ENCODE measurements around the gene ANGPTL3. TPM values are rescaled to one million over a fixed set of nuclear protein-coding genes. Genes with fewer than 3 reads are reported as not detected.
"Not testable (repeated sequence)": the region's sequence is repeated elsewhere in the genome, so short reads cannot be mapped to it uniquely, and the experiment has no call there.

ANGPTL3 gene
- total RNA-seq, 1 donor from 2014 or later, result not detected

GRCh38 chr1:62601457-62601856 lies 4.1 kb downstream of the ANGPTL3 start:
- DNase-seq (ENCODE audit: low read depth), result no peak
- H3K4me3 ChIP-seq (ENCODE audit: low read depth, low read length), result no peak overlapping the region
- no peak for TF ChIP-seq CTCF (conservative IDR thresholded peaks at IDR 0.05; ENCODE audit: low read depth, low read length)

GRCh38 chr1:62608905-62609304 lies 11.6 kb downstream of the ANGPTL3 start:
- TF ChIP-seq CTCF (conservative IDR thresholded peaks at IDR 0.05; ENCODE audit: low read depth, low read length), result no peak
- no peak for DNase-seq (ENCODE audit: low read depth)
- no peak overlapping the region for H3K4me3 ChIP-seq (ENCODE audit: low read depth, low read length)

GRCh38 chr1:62610588-62610987 lies 13.3 kb downstream of the ANGPTL3 start:
- not testable (repeated sequence) for H3K4me3 ChIP-seq (ENCODE audit: low read depth, low read length); DNase-seq (ENCODE audit: low read depth)

- no peak for TF ChIP-seq CTCF (conservative IDR thresholded peaks at IDR 0.05; ENCODE audit: low read depth, low read length)
- H3K4me3 ChIP-seq (ENCODE audit: low read depth, low read length), result no peak overlapping the region
- DNase-seq (ENCODE audit: low read depth), result no peak
These were observed 15.4 kb downstream of the ANGPTL3 start for GRCh38 chr1:62612770-62613169.

GRCh38 chr1:62613325-62613727 lies 16.0 kb downstream of the ANGPTL3 start:
- DNase-seq (ENCODE audit: low read depth), result no peak
- TF ChIP-seq CTCF (conservative IDR thresholded peaks at IDR 0.05; ENCODE audit: low read depth, low read length), result no peak
- H3K4me3 ChIP-seq (ENCODE audit: low read depth, low read length), result no peak overlapping the region

- no peak for TF ChIP-seq CTCF (conservative IDR thresholded peaks at IDR 0.05; ENCODE audit: low read depth, low read length)
- DNase-seq (ENCODE audit: low read depth), result no peak
- no peak overlapping the region for H3K4me3 ChIP-seq (ENCODE audit: low read depth, low read length)
These were observed 16.6 kb downstream of the ANGPTL3 start for GRCh38 chr1:62613890-62614289.

- no peak overlapping the region for H3K4me3 ChIP-seq (ENCODE audit: low read depth, low read length)
- DNase-seq (ENCODE audit: low read depth), result peak; percentile 90
- TF ChIP-seq CTCF (conservative IDR thresholded peaks at IDR 0.05; ENCODE audit: low read depth, low read length), result no peak
These were observed 24.6 kb downstream of the ANGPTL3 start for GRCh38 chr1:62621907-62622306.

- TF ChIP-seq CTCF (conservative IDR thresholded peaks at IDR 0.05; ENCODE audit: low read depth, low read length), result no peak
- no peak overlapping the region for H3K4me3 ChIP-seq (ENCODE audit: low read depth, low read length)
- no peak for DNase-seq (ENCODE audit: low read depth)
These were observed 28.1 kb downstream of the ANGPTL3 start for GRCh38 chr1:62625415-62625814.

Measured in epithelial cell of proximal tubule (primary cell).